ENCODE measurements around the gene PDHX.
"Not testable (repeated sequence)": the region's sequence is repeated elsewhere in the genome, so short reads cannot be mapped to it uniquely, and the experiment has no call there.

PDHX gene

GRCh38 chr11:35028007-35028406 lies 111.6 kb downstream of the PDHX start:
- not testable (repeated sequence) for DNase-seq

GRCh38 chr11:35029979-35030682 lies 113.7 kb downstream of the PDHX start:
- DNase-seq = no peak

- no peak for DNase-seq
These were observed 114.3 kb downstream of the PDHX start for GRCh38 chr11:35030716-35031213.

- DNase-seq = no peak
These were observed 114.9 kb downstream of the PDHX start for GRCh38 chr11:35031346-35031745.

- no peak for DNase-seq
These were observed 115.4 kb downstream of the PDHX start for GRCh38 chr11:35031867-35032266.

- DNase-seq = no peak
These were observed 116.6 kb downstream of the PDHX start for GRCh38 chr11:35033011-35033410.

- no peak for DNase-seq
These were observed 118.0 kb downstream of the PDHX start for GRCh38 chr11:35034401-35034800.

GRCh38 chr11:35035894-35036408 lies 119.5 kb downstream of the PDHX start:
- no peak for DNase-seq

GRCh38 chr11:35036639-35037038 lies 120.2 kb downstream of the PDHX start:
- DNase-seq = no peak

- no peak for DNase-seq
These were observed 122.0 kb downstream of the PDHX start for GRCh38 chr11:35038211-35038928.

GRCh38 chr11:35039076-35039475 lies 122.7 kb downstream of the PDHX start:
- DNase-seq = no peak

- DNase-seq = peak; percentile 49
These were observed 124.0 kb downstream of the PDHX start for GRCh38 chr11:35040221-35040942.

- no peak for DNase-seq
These were observed 124.7 kb downstream of the PDHX start for GRCh38 chr11:35041070-35041554.

- no peak for DNase-seq
These were observed 125.8 kb downstream of the PDHX start for GRCh38 chr11:35042224-35042623.

- DNase-seq = no peak
These were observed 126.5 kb downstream of the PDHX start for GRCh38 chr11:35042913-35043312.

- DNase-seq = no peak
These were observed 127.5 kb downstream of the PDHX start for GRCh38 chr11:35043936-35044335.

- peak; percentile 21 for DNase-seq
These were observed 128.9 kb downstream of the PDHX start for GRCh38 chr11:35045236-35045820.

All from stimulated activated CD4-positive, alpha-beta T cell treated with anti-CD3 and anti-CD28 coated beads, Interleukin-4, amount 100 ng/mL, for 1 hour (primary cell).